HL-60 (cell line): ENCODE data around the gene TOX2.

ENCODE experiments used
- CTCF ChIP-seq: IDR thresholded peaks from one replicate; pipeline ENCODE4 v1.5.1; 2011; ENCODE audit warnings: low read length, control low read depth, inconsistent platforms; ENCODE audit not compliant: insufficient read depth
- GABPA ChIP-seq: IDR thresholded peaks from 2 replicates; pipeline ENCODE4 v1.6.1; 2012; ENCODE audit warnings: low read depth
- POLR2AphosphoS5 ChIP-seq: IDR thresholded peaks from 2 replicates; pipeline ENCODE4 v1.6.1; 2012; ENCODE audit warnings: low read depth
- REST ChIP-seq: IDR thresholded peaks from 2 replicates; pipeline ENCODE4 v1.6.1; 2012; ENCODE audit warnings: low read depth; ENCODE audit not compliant: insufficient replicate concordance
- SPI1 ChIP-seq: IDR thresholded peaks from 2 replicates; pipeline ENCODE4 v1.6.1; 2012; ENCODE audit warnings: low read depth, mild to moderate bottlenecking, borderline replicate concordance

GRCh38 chr20:44081476-44081875 lies 166.8 kb downstream of the TOX2 start:
- TF ChIP-seq POLR2AphosphoS5 (no peak), GABPA (no peak), REST (no peak), CTCF (no peak), SPI1 (no peak)
